Aorta (tissue), 5 donors: ENCODE measurements around the gene TSEN2. TPM values are rescaled to one million over a fixed set of nuclear protein-coding genes. Genes with fewer than 3 reads are reported as not detected.

ENCODE experiments used
- ATAC-seq: fragments of 200-7000 bp; cut with Tn5 transposase; one replicate; pipeline ENCODE4 v1.9.1; 2022; ENCODE audit warnings: moderate library complexity; ENCODE audit not compliant: low FRiP score
- DNase-seq, 2 donors: peaks; one replicate each; pipeline ENCODE4 v3.0.0-alpha.2; 2020
- H3K27ac ChIP-seq, 2 donors: one replicate each; pipeline ENCODE4 v1.5.1; 2013; ENCODE audit warnings: low read length in 2 of 2, mild to moderate bottlenecking in 2 of 2, moderate library complexity in 2 of 2, control low read depth in 1 of 2, inconsistent platforms in 1 of 2, low read depth in 1 of 2
- H3K27me3 ChIP-seq, 2 donors: one replicate each; pipeline ENCODE4 v1.6.1; 2013; ENCODE audit warnings: control low read depth in 1 of 2, low read length in 1 of 2, mild to moderate bottlenecking in 1 of 2, moderate library complexity in 1 of 2; ENCODE audit not compliant: insufficient read depth in 2 of 2, control insufficient read depth in 1 of 2
- H3K36me3 ChIP-seq, 2 donors: one replicate each; pipeline ENCODE4 v1.6.1; 2013; ENCODE audit warnings: control low read depth in 1 of 2, low read length in 1 of 2, mild to moderate bottlenecking in 1 of 2; ENCODE audit not compliant: insufficient read depth in 2 of 2, control insufficient read depth in 1 of 2
- H3K4me1 ChIP-seq, 2 donors: one replicate each; pipeline ENCODE4 v1.6.1; 2013; ENCODE audit warnings: low read length in 2 of 2, control low read depth in 1 of 2, mild to moderate bottlenecking in 1 of 2, moderate library complexity in 1 of 2; ENCODE audit not compliant: insufficient read depth in 2 of 2, control insufficient read depth in 1 of 2
- H3K4me3 ChIP-seq, 2 donors: one replicate each; pipeline ENCODE4 v1.5.1; 2013; ENCODE audit warnings: low read length in 2 of 2, control low read depth in 1 of 2, mild to moderate bottlenecking in 1 of 2
- H3K9me3 ChIP-seq: one replicate; pipeline ENCODE4 v1.6.1; 2013; ENCODE audit warnings: mild to moderate bottlenecking, low read length; ENCODE audit not compliant: control insufficient read depth
- WGBS, 2 donors: extraction: QIAGEN DNeasy Blood & Tissue Kit; methylation state at CpG; one replicate each; pipeline ENCODE4 v1.1.7; 2013; 5-methylcytosine and 5-hydroxymethylcytosine counted together
- intact Hi-C, 2 donors: fragments of 100-400 bp; cut with DNase I; formaldehyde crosslinking; loops; one replicate each; pipeline versions ENCODE4 v1.14.2 to v1.15.0; 2022
- polyA plus RNA-seq, 2 donors: library from polyadenylated mRNA; stranded (reverse); fragments of 200-250 nt; gene quantifications; one replicate each; pipeline ENCODE4 v1.2.3, GENCODE V29; 2013
- total RNA-seq, 2 donors: library from RNA; stranded (reverse); fragmentation: NEBNext Ultra II Directional; extraction: Animal tissue kit (Norgen Biotek cat#: 25700); gene quantifications; one replicate each; pipeline ENCODE4 v1.2.1, GENCODE V29; 2021
- donor health status: healthy with polysubstance abuse.
- donor health status: Bipolar disorder and iron deficiency.
- donor health status: DM: no; HTN: no; CAD: no.
- donor health status: DM: no; HTN: no; CAD: no.
- donor health status: DM: yes; HTN: yes; CAD: no.

Gene TSEN2
- total and polyA plus RNA-seq, 4 donors, result 13.2 to 14.7 (median 13.4) TPM

- no peaks in the 10 kb centered on the region for H3K4me1 ChIP-seq
- no peak overlapping the region for H3K27ac ChIP-seq
- H3K36me3 ChIP-seq, result no peaks in the 10 kb centered on the region
- intact Hi-C loops, result loop anchor here (2.0 to 5.0 kb wide), 3 partner anchors 177 to 340 kb away; partner anchors contain the start of gene RAF1 (in 1 of the 2)
- H3K4me3 ChIP-seq, result peak overlapping the region; percentile 55 to 68
- no peaks in the 10 kb centered on the region for H3K9me3 ChIP-seq
- ATAC-seq (no peak), DNase-seq (no peak)
- no peaks in the 10 kb centered on the region for H3K27me3 ChIP-seq
- 2 to 3% methylated on average over 5 of the region's 5 CpGs for WGBS, 2 donors
These were observed 675 bp downstream of the TSEN2 start for GRCh38 chr3:12484983-12485327.

- H3K9me3 ChIP-seq, result no peaks in the 10 kb centered on the region
- no peak for ATAC-seq
- intact Hi-C loops, result no loop called here
- no peaks in the 10 kb centered on the region for H3K4me1 ChIP-seq
- DNase-seq, result no peak
- H3K4me3 ChIP-seq, result no peak overlapping the region
- 85 to 91% methylated on average over 4 of the region's 4 CpGs for WGBS, 2 donors
- H3K27ac ChIP-seq, result no peak overlapping the region
- no peaks in the 10 kb centered on the region for H3K27me3 ChIP-seq
- H3K36me3 ChIP-seq, result no peaks in the 10 kb centered on the region
These were observed 1.7 kb downstream of the TSEN2 start for GRCh38 chr3:12486001-12486400.

GRCh38 chr3:12486916-12487315, 2.6 kb downstream of the TSEN2 start:
- H3K36me3 ChIP-seq, result no peaks in the 10 kb centered on the region
- WGBS, 2 donors, result 84 to 85% methylated on average over 5 of the region's 5 CpGs
- no peak overlapping the region for H3K27ac ChIP-seq
- no peaks in the 10 kb centered on the region for H3K27me3 ChIP-seq
- no peaks in the 10 kb centered on the region for H3K9me3 ChIP-seq
- no peak for DNase-seq
- no peak overlapping the region for H3K4me3 ChIP-seq
- ATAC-seq, result no peak
- intact Hi-C loops, result no loop called here
- H3K4me1 ChIP-seq, result no peaks in the 10 kb centered on the region

- 78 to 83% methylated on average over 3 of the region's 3 CpGs for WGBS, 2 donors
- Histone ChIP-seq H3K36me3 (no peaks in the 10 kb centered on the region), H3K4me3 (no peak overlapping the region), H3K9me3 (no peaks in the 10 kb centered on the region), H3K27me3 (no peaks in the 10 kb centered on the region), H3K27ac (no peak overlapping the region), H3K4me1 (no peaks in the 10 kb centered on the region)
- intact Hi-C loops, result no loop called here
- DNase-seq, result no peak
- no peak for ATAC-seq
These were observed 3.1 kb downstream of the TSEN2 start for GRCh38 chr3:12487336-12487735.

DNA sequence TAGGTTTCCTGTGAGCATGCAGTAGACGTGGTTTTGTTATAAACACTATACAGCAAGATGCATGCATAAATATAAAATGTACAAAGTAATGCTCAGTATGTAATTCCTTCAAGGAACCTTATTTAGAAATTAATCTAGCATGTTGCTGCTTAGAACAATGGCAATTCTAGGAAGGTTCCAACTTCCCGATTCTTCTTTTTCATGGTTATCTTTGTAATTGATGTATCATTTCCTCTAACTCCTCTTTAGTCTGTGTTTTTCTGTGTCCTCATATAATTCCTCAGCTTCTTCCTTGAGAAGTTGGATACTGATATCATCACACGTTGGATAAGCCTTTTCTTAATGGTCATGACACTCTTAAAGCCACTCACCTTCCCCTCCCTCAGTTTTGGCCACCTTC, 3.5 kb downstream of the TSEN2 start:
- no peak overlapping the region for H3K4me3 ChIP-seq
- H3K9me3 ChIP-seq, result no peaks in the 10 kb centered on the region
- no peaks in the 10 kb centered on the region for H3K27me3 ChIP-seq
- no peaks in the 10 kb centered on the region for H3K4me1 ChIP-seq
- DNase-seq (no peak), ATAC-seq (no peak)
- H3K27ac ChIP-seq, result no peak overlapping the region
- H3K36me3 ChIP-seq, result no peaks in the 10 kb centered on the region
- 68 to 78% methylated on average over 3 of the region's 3 CpGs for WGBS, 2 donors
- intact Hi-C loops, result no loop called here

DNA sequence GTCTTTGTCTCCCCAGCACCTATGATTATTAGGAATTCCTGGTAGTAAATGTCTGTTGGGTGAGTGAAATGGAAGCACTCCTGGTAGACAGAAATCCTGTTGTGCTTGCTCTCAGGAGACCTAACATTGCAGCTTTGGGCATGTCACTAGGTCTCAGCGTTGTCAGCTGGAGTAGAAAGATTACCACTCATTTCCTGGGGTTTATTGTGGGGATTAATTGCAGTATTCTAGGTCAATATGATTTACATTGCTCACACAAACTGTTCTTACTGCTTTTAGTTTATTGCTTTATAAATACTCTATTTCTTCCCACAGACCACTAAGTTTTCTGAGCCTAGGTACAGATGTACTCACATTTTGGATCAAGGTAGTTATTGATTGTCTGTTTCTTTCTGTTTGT, 5.1 kb downstream of the TSEN2 start:
- DNase-seq (no peak), ATAC-seq (no peak)
- Histone ChIP-seq H3K4me3 (no peak overlapping the region), H3K4me1 (no peaks in the 10 kb centered on the region), H3K27me3 (no peaks in the 10 kb centered on the region), H3K36me3 (no peaks in the 10 kb centered on the region), H3K9me3 (no peaks in the 10 kb centered on the region), H3K27ac (no peak overlapping the region)
- intact Hi-C loops, result no loop called here
- 28 to 42% methylated on average over 1 of the region's 1 CpG for WGBS, 2 donors

DNA sequence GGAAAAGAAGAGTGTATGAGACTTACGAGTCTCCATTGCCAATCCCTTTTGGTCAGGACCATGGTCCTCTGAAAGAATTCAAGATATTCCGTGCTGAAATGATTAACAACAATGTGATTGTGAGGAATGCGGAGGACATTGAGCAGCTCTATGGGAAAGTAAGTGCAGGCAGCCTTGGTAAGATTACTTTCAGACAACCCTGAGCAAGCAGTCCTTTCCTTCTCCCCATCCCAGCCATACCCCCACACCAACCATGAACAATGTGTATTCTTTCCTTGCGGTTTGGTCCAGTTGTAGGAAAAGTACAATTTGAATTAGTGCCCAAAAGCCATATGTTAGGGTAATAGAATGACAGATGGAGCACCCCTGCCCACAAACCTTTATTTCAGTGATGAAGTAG, 5.6 kb downstream of the TSEN2 start:
- no peaks in the 10 kb centered on the region for H3K36me3 ChIP-seq
- H3K9me3 ChIP-seq, result no peaks in the 10 kb centered on the region
- no peaks in the 10 kb centered on the region for H3K4me1 ChIP-seq
- H3K27ac ChIP-seq, result no peak overlapping the region
- H3K4me3 ChIP-seq, result no peak overlapping the region
- no peak for ATAC-seq
- DNase-seq, result no peak
- 48 to 58% methylated on average over 4 of the region's 4 CpGs for WGBS, 2 donors
- intact Hi-C loops, result no loop called here
- no peaks in the 10 kb centered on the region for H3K27me3 ChIP-seq

DNA sequence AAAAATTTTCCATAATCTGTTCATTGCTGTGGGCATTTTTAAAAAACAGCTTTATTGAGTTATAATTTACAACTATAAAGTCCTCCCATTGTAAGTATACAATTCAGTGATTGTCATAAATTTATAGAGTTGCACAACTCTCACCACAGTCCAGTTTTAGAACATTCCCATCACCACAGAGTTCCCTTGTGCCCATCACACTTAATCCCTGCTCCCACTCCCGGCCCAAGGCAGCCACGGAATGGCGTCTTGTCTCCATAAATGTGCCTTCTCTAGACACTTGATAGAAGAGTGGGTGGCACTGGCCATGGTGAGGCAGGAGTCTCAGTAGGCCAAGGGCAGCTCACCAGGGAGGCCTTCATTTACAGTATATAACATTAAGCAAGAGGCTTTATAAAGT, 6.3 kb downstream of the TSEN2 start:
- no peaks in the 10 kb centered on the region for H3K27me3 ChIP-seq
- DNase-seq (no peak), ATAC-seq (no peak)
- 73 to 79% methylated on average over 3 of the region's 3 CpGs for WGBS, 2 donors
- H3K36me3 ChIP-seq, result no peaks in the 10 kb centered on the region
- no peaks in the 10 kb centered on the region for H3K4me1 ChIP-seq
- no peak overlapping the region for H3K4me3 ChIP-seq
- no peaks in the 10 kb centered on the region for H3K9me3 ChIP-seq
- H3K27ac ChIP-seq, result no peak overlapping the region
- intact Hi-C loops, result no loop called here

GRCh38 chr3:12495749-12496452, 11.6 kb downstream of the TSEN2 start:
- H3K36me3 ChIP-seq, result peaks cover 0 to 13% of the 10 kb centered on the region in 2 donors
- WGBS, 2 donors, result 85 to 90% methylated on average over 8 of the region's 8 CpGs
- H3K4me1 ChIP-seq, result no peaks in the 10 kb centered on the region
- no peaks in the 10 kb centered on the region for H3K27me3 ChIP-seq
- DNase-seq (no peak), ATAC-seq (no peak)
- intact Hi-C loops, result no loop called here
- H3K4me3 ChIP-seq, result no peak overlapping the region
- H3K9me3 ChIP-seq, result no peaks in the 10 kb centered on the region
- H3K27ac ChIP-seq, result no peak overlapping the region
